ENCODE measurements around the gene FNBP1L.

FNBP1L gene

DNA sequence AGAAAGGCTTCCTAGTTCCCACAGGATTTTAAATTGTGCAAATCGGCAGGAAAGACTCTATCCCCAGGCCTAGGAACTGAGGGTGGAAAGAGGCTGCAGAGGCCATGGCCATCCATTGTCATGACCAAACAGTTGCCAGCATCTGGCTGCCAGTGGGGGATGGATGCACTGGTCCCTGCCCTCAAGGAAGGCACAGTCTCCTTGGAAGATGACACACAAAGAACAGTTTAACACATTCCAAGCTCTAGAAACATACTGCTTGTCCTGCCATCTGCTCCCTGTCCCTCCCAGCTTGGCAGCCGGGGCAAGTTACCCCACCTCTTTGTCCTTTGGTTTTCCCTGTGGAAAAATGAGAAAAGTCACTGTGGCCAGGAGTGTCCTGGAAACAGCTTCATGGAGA lies 150.5 kb downstream of the FNBP1L start:
- no peaks in the 10 kb centered on the region for H3K9me3 ChIP-seq (ENCODE audit: low read length)
- H2AFZ ChIP-seq (ENCODE audit: low read length) = no peak overlapping the region
- H3K4me1 ChIP-seq (ENCODE audit: insufficient read depth, low read length, severe bottlenecking) = no peaks in the 10 kb centered on the region
- H3K4me3 ChIP-seq (ENCODE audit: low read depth, low read length, poor library complexity, severe bottlenecking) = no peak overlapping the region
- no peak overlapping the region for H3K9ac ChIP-seq (ENCODE audit: low read length)
- no peaks in the 10 kb centered on the region for H3K79me2 ChIP-seq (ENCODE audit: insufficient read depth, low read length)
- no peaks in the 10 kb centered on the region for H3K27me3 ChIP-seq (ENCODE audit: insufficient read depth, low read length)
- no peaks in the 10 kb centered on the region for H4K20me1 ChIP-seq (ENCODE audit: insufficient read depth, low read length)
- no peak overlapping the region for H3K27ac ChIP-seq (ENCODE audit: low read depth, low read length, poor library complexity, severe bottlenecking)
- TF ChIP-seq, protein P1, sequence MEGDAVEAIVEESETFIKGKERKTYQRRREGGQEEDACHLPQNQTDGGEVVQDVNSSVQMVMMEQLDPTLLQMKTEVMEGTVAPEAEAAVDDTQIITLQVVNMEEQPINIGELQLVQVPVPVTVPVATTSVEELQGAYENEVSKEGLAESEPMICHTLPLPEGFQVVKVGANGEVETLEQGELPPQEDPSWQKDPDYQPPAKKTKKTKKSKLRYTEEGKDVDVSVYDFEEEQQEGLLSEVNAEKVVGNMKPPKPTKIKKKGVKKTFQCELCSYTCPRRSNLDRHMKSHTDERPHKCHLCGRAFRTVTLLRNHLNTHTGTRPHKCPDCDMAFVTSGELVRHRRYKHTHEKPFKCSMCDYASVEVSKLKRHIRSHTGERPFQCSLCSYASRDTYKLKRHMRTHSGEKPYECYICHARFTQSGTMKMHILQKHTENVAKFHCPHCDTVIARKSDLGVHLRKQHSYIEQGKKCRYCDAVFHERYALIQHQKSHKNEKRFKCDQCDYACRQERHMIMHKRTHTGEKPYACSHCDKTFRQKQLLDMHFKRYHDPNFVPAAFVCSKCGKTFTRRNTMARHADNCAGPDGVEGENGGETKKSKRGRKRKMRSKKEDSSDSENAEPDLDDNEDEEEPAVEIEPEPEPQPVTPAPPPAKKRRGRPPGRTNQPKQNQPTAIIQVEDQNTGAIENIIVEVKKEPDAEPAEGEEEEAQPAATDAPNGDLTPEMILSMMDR (IDR thresholded peaks at IDR 0.05; ENCODE audit: low read length) = no peak
- TF ChIP-seq EZH2 (IDR thresholded peaks at IDR 0.05; ENCODE audit: borderline replicate concordance, low read length) = no peak
- H3K36me3 ChIP-seq (ENCODE audit: insufficient read depth, low read length) = no peaks in the 10 kb centered on the region
- no peaks in the 10 kb centered on the region for H3K9me2 ChIP-seq (ENCODE audit: low read depth, low read length)
- H3F3A ChIP-seq (ENCODE audit: insufficient read depth, low read length) = no peaks in the 10 kb centered on the region
- H3K4me2 ChIP-seq (ENCODE audit: low read length) = no peak overlapping the region

GRCh38 chr1:93598861-93599439 lies 151.0 kb downstream of the FNBP1L start:
- Histone ChIP-seq H3K9me2 (ENCODE audit: low read depth, low read length) (no peaks in the 10 kb centered on the region), H3K9me3 (ENCODE audit: low read length) (no peaks in the 10 kb centered on the region), H3K27ac (ENCODE audit: low read depth, low read length, poor library complexity, severe bottlenecking) (no peak overlapping the region), H2AFZ (ENCODE audit: low read length) (no peak overlapping the region), H3K4me3 (ENCODE audit: low read depth, low read length, poor library complexity, severe bottlenecking) (no peak overlapping the region), H3K9ac (ENCODE audit: low read length) (no peak overlapping the region), H3K36me3 (ENCODE audit: insufficient read depth, low read length) (no peaks in the 10 kb centered on the region), H3K27me3 (ENCODE audit: insufficient read depth, low read length) (no peaks in the 10 kb centered on the region), H3K4me2 (ENCODE audit: low read length) (no peak overlapping the region), H3F3A (ENCODE audit: insufficient read depth, low read length) (no peaks in the 10 kb centered on the region), H3K79me2 (ENCODE audit: insufficient read depth, low read length) (no peaks in the 10 kb centered on the region), H4K20me1 (ENCODE audit: insufficient read depth, low read length) (no peaks in the 10 kb centered on the region), H3K4me1 (ENCODE audit: insufficient read depth, low read length, severe bottlenecking) (no peaks in the 10 kb centered on the region)
- TF ChIP-seq, protein P1 (IDR thresholded peaks at IDR 0.05; ENCODE audit: low read length) = no peak
- no peak for TF ChIP-seq EZH2 (IDR thresholded peaks at IDR 0.05; ENCODE audit: borderline replicate concordance, low read length)

DNA sequence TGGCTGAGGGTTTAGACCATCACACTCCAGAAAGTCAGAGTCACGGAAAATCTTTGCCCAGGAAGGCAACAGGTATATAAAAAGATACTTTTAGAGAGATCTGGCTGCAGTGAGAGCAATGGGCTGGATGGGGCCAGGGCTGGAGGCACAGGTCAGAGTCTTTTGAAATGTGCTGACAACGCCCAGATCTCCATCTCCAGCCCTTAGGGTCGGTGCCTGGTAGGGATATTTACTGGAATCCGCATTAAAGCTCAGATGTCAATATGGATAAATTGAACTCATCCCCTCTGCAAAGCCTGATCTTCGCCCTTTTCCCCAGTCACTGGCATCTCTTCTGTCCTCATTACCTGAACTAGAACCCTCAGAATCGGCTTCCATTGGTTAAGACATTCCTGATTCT lies 151.6 kb downstream of the FNBP1L start:
- Histone ChIP-seq H3K4me2 (ENCODE audit: low read length) (no peak overlapping the region), H3K9me2 (ENCODE audit: low read depth, low read length) (no peaks in the 10 kb centered on the region), H3K79me2 (ENCODE audit: insufficient read depth, low read length) (no peaks in the 10 kb centered on the region), H3K4me1 (ENCODE audit: insufficient read depth, low read length, severe bottlenecking) (no peaks in the 10 kb centered on the region), H3K27me3 (ENCODE audit: insufficient read depth, low read length) (0 out of 2 replicates have a peak, but pooled peaks cover 1% of the 10 kb centered on the region), H3K36me3 (ENCODE audit: insufficient read depth, low read length) (no peaks in the 10 kb centered on the region), H3F3A (ENCODE audit: insufficient read depth, low read length) (no peaks in the 10 kb centered on the region), H3K9me3 (ENCODE audit: low read length) (no peaks in the 10 kb centered on the region), H3K4me3 (ENCODE audit: low read depth, low read length, poor library complexity, severe bottlenecking) (no peak overlapping the region), H3K27ac (ENCODE audit: low read depth, low read length, poor library complexity, severe bottlenecking) (no peak overlapping the region), H3K9ac (ENCODE audit: low read length) (no peak overlapping the region), H2AFZ (ENCODE audit: low read length) (no peak overlapping the region), H4K20me1 (ENCODE audit: insufficient read depth, low read length) (no peaks in the 10 kb centered on the region)
- TF ChIP-seq, protein P1 (IDR thresholded peaks at IDR 0.05; ENCODE audit: low read length) = no peak
- no peak for TF ChIP-seq EZH2 (IDR thresholded peaks at IDR 0.05; ENCODE audit: borderline replicate concordance, low read length)
